C4-2B (cell line): ENCODE results near the gene KAZALD1.

ENCODE experiments used
- CTCF ChIP-seq: fragments of 450-650 bp; conservative IDR thresholded peaks from 2 replicates; pipeline ENCODE4 v1.5.1; 2017; ENCODE audit warnings: mild to moderate bottlenecking
- ZFX ChIP-seq: fragments of 450-650 bp; IDR thresholded peaks from 2 replicates; pipeline ENCODE4 v1.6.1; 2017

GRCh38 chr10:101032637-101033224 is 29.1 kb upstream of the KAZALD1 start:
- TF ChIP-seq CTCF (no peak), ZFX (no peak)
